Measurements from ENCODE around the gene CD79A.

DNA sequence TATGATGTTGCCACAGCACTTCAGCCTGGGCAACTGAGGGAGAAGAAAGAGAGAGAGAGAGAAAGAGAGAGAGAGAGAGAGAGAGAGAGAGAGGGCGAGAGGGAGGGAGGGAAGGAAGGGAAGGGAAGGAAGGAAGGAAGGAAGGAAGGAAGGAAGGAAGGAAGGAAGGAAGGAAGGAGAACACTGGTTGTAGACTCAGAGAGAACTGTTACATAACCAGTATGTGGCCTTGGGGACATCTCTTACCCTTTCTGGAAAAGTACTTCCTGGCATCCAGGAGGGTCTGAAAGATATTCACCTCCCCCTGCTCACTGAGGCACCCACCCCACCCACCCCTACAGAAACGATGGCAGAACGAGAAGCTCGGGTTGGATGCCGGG, 3.2 kb downstream of the CD79A start:
- no peak for TF ChIP-seq EZH2 (IDR thresholded peaks at IDR 0.05; ENCODE audit: borderline replicate concordance, low read length)
- TF ChIP-seq, protein P1, sequence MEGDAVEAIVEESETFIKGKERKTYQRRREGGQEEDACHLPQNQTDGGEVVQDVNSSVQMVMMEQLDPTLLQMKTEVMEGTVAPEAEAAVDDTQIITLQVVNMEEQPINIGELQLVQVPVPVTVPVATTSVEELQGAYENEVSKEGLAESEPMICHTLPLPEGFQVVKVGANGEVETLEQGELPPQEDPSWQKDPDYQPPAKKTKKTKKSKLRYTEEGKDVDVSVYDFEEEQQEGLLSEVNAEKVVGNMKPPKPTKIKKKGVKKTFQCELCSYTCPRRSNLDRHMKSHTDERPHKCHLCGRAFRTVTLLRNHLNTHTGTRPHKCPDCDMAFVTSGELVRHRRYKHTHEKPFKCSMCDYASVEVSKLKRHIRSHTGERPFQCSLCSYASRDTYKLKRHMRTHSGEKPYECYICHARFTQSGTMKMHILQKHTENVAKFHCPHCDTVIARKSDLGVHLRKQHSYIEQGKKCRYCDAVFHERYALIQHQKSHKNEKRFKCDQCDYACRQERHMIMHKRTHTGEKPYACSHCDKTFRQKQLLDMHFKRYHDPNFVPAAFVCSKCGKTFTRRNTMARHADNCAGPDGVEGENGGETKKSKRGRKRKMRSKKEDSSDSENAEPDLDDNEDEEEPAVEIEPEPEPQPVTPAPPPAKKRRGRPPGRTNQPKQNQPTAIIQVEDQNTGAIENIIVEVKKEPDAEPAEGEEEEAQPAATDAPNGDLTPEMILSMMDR (conservative IDR thresholded peaks at IDR 0.05 in 1 of 2, IDR thresholded peaks at IDR 0.05 in 1 of 2; ENCODE audit: extremely low read depth in 1 of 2, insufficient read depth in 1 of 2, low read depth in 1 of 2, low read length in 2 of 2): no peak
